ENCODE measurements around the gene MFAP4. TPM values are rescaled to one million over a fixed set of nuclear protein-coding genes. Genes with fewer than 3 reads are reported as not detected.

Gene MFAP4
- total and polyA plus RNA-seq, 7 donors = 5.8 to 44.5 (median 8.9) TPM

- no peak overlapping the region for H3K27ac ChIP-seq
- TF ChIP-seq CTCF (IDR thresholded peaks at IDR 0.05) = no peak
- intact Hi-C loops (cut with DNase I) = no loop called here
- no peak overlapping the region for H3K4me3 ChIP-seq
- DNase-seq = peak in 1 of 2 donors; percentile 42
- WGBS, 3 donors = 87 to 90% (median 89%) methylated on average over 6 of the region's 6 CpGs
- ATAC-seq = no peak
- H3K27me3 ChIP-seq (ENCODE audit: insufficient read depth in 3 of 3, low read length in 2 of 3) = no peaks in the 10 kb centered on the region
- H3K9me3 ChIP-seq = no peaks in the 10 kb centered on the region
- H3K4me1 ChIP-seq = peaks cover 3% of the 10 kb centered on the region
- peaks cover 0 to 35% of the 10 kb centered on the region in 2 donors for H3K36me3 ChIP-seq (ENCODE audit: insufficient read depth in 1 of 2, low read depth in 1 of 2)
These were observed 52.7 kb downstream of the MFAP4 start for GRCh38 chr17:19334331-19334730.

GRCh38 chr17:19333736-19334290, 53.2 kb downstream of the MFAP4 start:
- H3K36me3 ChIP-seq (ENCODE audit: insufficient read depth in 1 of 2, low read depth in 1 of 2) = peaks cover 0 to 40% of the 10 kb centered on the region in 2 donors
- DNase-seq (no peak), ATAC-seq (no peak)
- peaks cover 3% of the 10 kb centered on the region for H3K4me1 ChIP-seq
- H3K27me3 ChIP-seq (ENCODE audit: insufficient read depth in 3 of 3, low read length in 2 of 3) = no peaks in the 10 kb centered on the region
- no peak overlapping the region for H3K4me3 ChIP-seq
- WGBS, 3 donors = 87 to 93% (median 88%) methylated on average over 12 of the region's 12 CpGs
- H3K27ac ChIP-seq = no peak overlapping the region
- H3K9me3 ChIP-seq = no peaks in the 10 kb centered on the region
- intact Hi-C loops (cut with DNase I) = no loop called here
- TF ChIP-seq CTCF (IDR thresholded peaks at IDR 0.05) = no peak

Other genes starting within 250 kb of the MFAP4 start
- gene EPN2, start 149.8 kb downstream of the MFAP4 start, total RNA-seq = 10 to 100 TPM; 23.6 to 36.0 (median 26.9) TPM
- gene EPN2, start 149.8 kb downstream of the MFAP4 start, polyA plus RNA-seq = 10 to 100 TPM; 11.6 to 27.2 (median 12.2) TPM
- gene B9D1, start 24.5 kb downstream of the MFAP4 start, total RNA-seq = 1 to 10 TPM; 4.7 to 8.7 (median 6.4) TPM
- gene B9D1, start 24.5 kb downstream of the MFAP4 start, polyA plus RNA-seq = 1 to 10 TPM; 7.0 to 9.2 (median 7.3) TPM
- gene MAPK7, start 8.7 kb downstream of the MFAP4 start, total RNA-seq = 1 to 10 TPM; 6.7 to 9.8 (median 7.6) TPM
- 10 to 100 TPM in 1 of 3 donors, 1 to 10 TPM in 2; 6.1 to 12.6 (median 6.9) TPM for gene MAPK7, start 8.7 kb downstream of the MFAP4 start, polyA plus RNA-seq
- gene RNF112, start 24.0 kb upstream of the MFAP4 start, total RNA-seq = 1 to 10 TPM in 2 of 4 donors, under 1 TPM in 2; 0.49 to 1.3 (median 0.85) TPM
- gene RNF112, start 24.0 kb upstream of the MFAP4 start, polyA plus RNA-seq = 1 to 10 TPM in 2 of 3 donors, under 1 TPM in 1; 0.25 to 1.5 (median 1.3) TPM
- gene SLC47A1, start 146.7 kb upstream of the MFAP4 start, total RNA-seq = 10 to 100 TPM; 27.7 to 57.3 (median 42.8) TPM
- gene SLC47A1, start 146.7 kb upstream of the MFAP4 start, polyA plus RNA-seq = 10 to 100 TPM; 13.0 to 29.1 (median 20.7) TPM

Measured in psoas muscle (tissue), 8 donors.